NB4 (cell line): Measurements from ENCODE around the gene BRD3.

Source experiments
- CTCF ChIP-seq: IDR thresholded peaks from one replicate; pipeline ENCODE4 v1.5.1; 2012; ENCODE audit warnings: low read depth, low read length
- MAX ChIP-seq: IDR thresholded peaks from 2 replicates; pipeline ENCODE4 v1.6.1; 2011; ENCODE audit warnings: low read depth, low read length
- POLR2A ChIP-seq: IDR thresholded peaks from 2 replicates; pipeline ENCODE4 v1.6.1; 2011; ENCODE audit warnings: mild to moderate bottlenecking; ENCODE audit not compliant: insufficient read length; ENCODE audit errors: extremely low read depth

GRCh38 chr9:133995012-133995896, 72.6 kb downstream of the BRD3 start:
- TF ChIP-seq CTCF, result peak; percentile 26
- no peak for TF ChIP-seq POLR2A
- no peak for TF ChIP-seq MAX
